SK-N-MC (cell line): ENCODE results near the gene TPD52L1.

Experiments
- EZH2 ChIP-seq: fragments of 200-600 bp; sonication (generic); IDR thresholded peaks from one replicate; pipeline ENCODE4 v1.6.1; 2017; ENCODE audit warnings: antibody characterized with exemption
- FOXP2 ChIP-seq: optimal IDR thresholded peaks from 2 replicates; pipeline ENCODE3; 2011; ENCODE audit warnings: mild to moderate bottlenecking, moderate library complexity; ENCODE audit not compliant: insufficient read depth; ENCODE audit errors: extremely low read length, control extremely low read depth
- POLR2AphosphoS5 ChIP-seq: IDR thresholded peaks from 2 replicates; pipeline ENCODE4 v1.6.1; 2012; ENCODE audit warnings: mild to moderate bottlenecking, low read depth, low read length, borderline replicate concordance

GRCh38 chr6:125211352-125211751, 57.8 kb downstream of the TPD52L1 start:
- TF ChIP-seq EZH2 (no peak), FOXP2 (no peak), POLR2AphosphoS5 (no peak)
